GM12878 (cell line): ENCODE data around the gene UST. TPM values are rescaled to one million over a fixed set of nuclear protein-coding genes. Genes with fewer than 3 reads are reported as not detected.

Source experiments
- ATAC-seq: fragments of 200-7000 bp; cut with Tn5 transposase; 3 replicates; pipeline ENCODE4 v1.9.1; 2020; ENCODE audit warnings: mild to moderate bottlenecking, moderate library complexity
- BruUV-seq: library from RNA; stranded (reverse); fragments of 400-500 nt; replicated peaks from 2 replicates; lab custom pipeline; 2021; lab: Mats Ljungman, UMichigan
- CTCF ChIA-PET: fragments of 300-600 bp; sonication (Branson Sonifier 250); formaldehyde crosslinking; extraction: SDS; loops from one replicate; lab custom pipeline; 2021; ENCODE audit warnings: inconsistent platforms; lab: Yijun Ruan, JAX
- POLR2A ChIA-PET: fragments of 350-600 bp; formaldehyde crosslinking; extraction: SDS; loops from one replicate; lab custom pipeline; 2021; ENCODE audit warnings: inconsistent platforms; lab: Charles Lee
- RAD21 ChIA-PET: fragments of 300-600 bp; sonication (Branson Sonifier 250); formaldehyde crosslinking; loops from one replicate; lab custom pipeline; 2023; ENCODE audit warnings: antibody characterized with exemption; ENCODE audit not compliant: unreplicated experiment; lab: Charles Lee
- SMC1A ChIA-PET: fragments of 300-600 bp; sonication (Branson Sonifier 250); formaldehyde crosslinking; loops from one replicate; lab custom pipeline; 2023; ENCODE audit not compliant: unreplicated experiment, uncharacterized antibody; lab: Charles Lee
- DNase-seq: peaks from one replicate; pipeline ENCODE4 v3.0.0-alpha.2; 2011; ENCODE audit warnings: low read depth, low spot score
- FAIRE-seq: peaks from 3 replicates; lab custom pipeline; 2011; peaks lifted over from hg19 to GRCh38; lab: Jason Lieb, UNC
- H2AFZ ChIP-seq: 2 replicates; pipeline ENCODE4 v1.6.0; 2011; ENCODE audit warnings: low read depth, low read length, control low read depth; ENCODE audit not compliant: control insufficient read depth
- H3K27ac ChIP-seq: 2 replicates; pipeline ENCODE4 v1.5.1; 2011; ENCODE audit warnings: control low read depth; ENCODE audit not compliant: control insufficient read depth, insufficient read depth
- H3K27me3 ChIP-seq, 2 experiments: replicated peaks in 1 of 2; 2 replicates each; pipeline versions ENCODE4 v1.6.0 to v1.6.1; 2011; ENCODE audit warnings: low read length in 1 of 2; ENCODE audit not compliant: control insufficient read depth in 2 of 2, insufficient read depth in 2 of 2
- H3K36me3 ChIP-seq, 2 experiments: 2 replicates each; pipeline ENCODE4 v1.5.1; 2011; ENCODE audit warnings: low read length in 1 of 2; ENCODE audit not compliant: control insufficient read depth in 2 of 2, insufficient read depth in 2 of 2
- H3K4me1 ChIP-seq: 2 replicates; pipeline ENCODE4 v1.6.1; 2011; ENCODE audit warnings: mild to moderate bottlenecking, low read length, moderate library complexity, mixed read lengths; ENCODE audit not compliant: control insufficient read depth, insufficient read depth
- H3K4me2 ChIP-seq: 2 replicates; pipeline ENCODE4 v1.6.0; 2011; ENCODE audit warnings: control low read depth; ENCODE audit not compliant: control insufficient read depth, insufficient read depth
- H3K4me3 ChIP-seq: fragments of 200-600 bp; sonication (generic); 2 replicates; pipeline ENCODE4 v1.5.1; 2016
- H3K79me2 ChIP-seq: 2 replicates; pipeline ENCODE4 v1.6.0; 2011; ENCODE audit warnings: low read length; ENCODE audit not compliant: control insufficient read depth, insufficient read depth
- H3K9ac ChIP-seq: 2 replicates; pipeline ENCODE4 v1.8.0; 2011; ENCODE audit warnings: low read length, control low read depth, mixed read lengths; ENCODE audit not compliant: control insufficient read depth, insufficient read depth
- H3K9me3 ChIP-seq: replicated peaks from 3 replicates; pipeline ENCODE4 v1.5.1; 2011; ENCODE audit warnings: mild to moderate bottlenecking, low read length; ENCODE audit not compliant: control insufficient read depth, insufficient read depth
- H4K20me1 ChIP-seq: 2 replicates; pipeline ENCODE4 v1.6.0; 2011; ENCODE audit not compliant: control insufficient read depth, insufficient read depth
- ATF7 ChIP-seq: fragments of 450-650 bp; IDR thresholded peaks from 2 replicates; pipeline ENCODE4 v1.6.1; 2016; ENCODE audit warnings: low read depth, mild to moderate bottlenecking
- CBX3 ChIP-seq: fragments of 200-600 bp; sonication (generic); IDR thresholded peaks from 2 replicates; pipeline ENCODE4 v1.6.1; 2016; ENCODE audit warnings: low read depth, borderline replicate concordance
- CHD1 ChIP-seq: IDR thresholded peaks from 2 replicates; pipeline ENCODE4 v1.6.1; 2012; ENCODE audit warnings: low read depth, low read length, improper control_type of control experiment
- CREM ChIP-seq: IDR thresholded peaks from 2 replicates; pipeline ENCODE4 v1.6.1; 2014; ENCODE audit warnings: antibody characterized with exemption, low read depth
- FOS ChIP-seq: IDR thresholded peaks from 3 replicates; pipeline ENCODE4 v1.6.1; 2011; ENCODE audit warnings: borderline replicate concordance; ENCODE audit not compliant: insufficient read length; ENCODE audit errors: extremely low read depth
- FOXM1 ChIP-seq: IDR thresholded peaks from 2 replicates; pipeline ENCODE4 v1.6.1; 2012; ENCODE audit warnings: low read depth, mild to moderate bottlenecking, inconsistent platforms, low read length, moderate library complexity
- GABPA ChIP-seq: IDR thresholded peaks from 2 replicates; pipeline ENCODE4 v1.6.1; 2014; ENCODE audit warnings: antibody characterized with exemption, low read depth, mild to moderate bottlenecking, inconsistent platforms
- MYB ChIP-seq: fragments of 150-350 bp; IDR thresholded peaks from 2 replicates; pipeline ENCODE4 v1.6.1; 2014; ENCODE audit warnings: mild to moderate bottlenecking, low read depth, low read length, borderline replicate concordance
- PAX5 ChIP-seq: IDR thresholded peaks from 2 replicates; pipeline ENCODE4 v1.6.1; 2011; ENCODE audit warnings: low read depth, low read length, borderline replicate concordance
- RAD51 ChIP-seq: fragments of 450-650 bp; IDR thresholded peaks from 2 replicates; pipeline ENCODE4 v1.6.1; 2016; ENCODE audit warnings: moderate library complexity, mild to moderate bottlenecking, inconsistent platforms
- RB1 ChIP-seq: fragments of 450-650 bp; formaldehyde crosslinking; IDR thresholded peaks from 2 replicates; pipeline ENCODE4 v1.6.1; 2017; ENCODE audit warnings: mild to moderate bottlenecking, borderline replicate concordance
- SMARCA5 ChIP-seq: fragments of 450-650 bp; IDR thresholded peaks from 2 replicates; pipeline ENCODE4 v1.6.1; 2017; ENCODE audit warnings: mild to moderate bottlenecking
- SPI1 ChIP-seq: IDR thresholded peaks from 2 replicates; pipeline ENCODE4 v1.6.1; 2011; ENCODE audit warnings: low read depth, mild to moderate bottlenecking, low read length, moderate library complexity, borderline replicate concordance; ENCODE audit not compliant: insufficient read depth
- SREBF1 ChIP-seq: IDR thresholded peaks from 2 replicates; pipeline ENCODE4 v1.6.1; 2012; ENCODE audit warnings: mild to moderate bottlenecking, low read length
- SUPT20H ChIP-seq: IDR thresholded peaks from 2 replicates; pipeline ENCODE4 v1.6.1; 2011; ENCODE audit warnings: low read depth, mild to moderate bottlenecking, low read length, moderate library complexity, borderline replicate concordance; ENCODE audit not compliant: control insufficient read depth
- ZNF24 ChIP-seq: fragments of 450-650 bp; IDR thresholded peaks from 2 replicates; pipeline ENCODE4 v1.6.1; 2017; ENCODE audit warnings: antibody characterized with exemption, mild to moderate bottlenecking
- ZNF622 ChIP-seq: fragments of 450-650 bp; IDR thresholded peaks from 2 replicates; pipeline ENCODE4 v1.6.1; 2017; ENCODE audit warnings: mild to moderate bottlenecking, inconsistent platforms
- WGBS: methylation state at CpG from one replicate; pipeline ENCODE4 v1.1.6; 2016; ENCODE audit warnings: low lambda C conversion rate; ENCODE audit not compliant: insufficient replicate concordance, insufficient coverage; ENCODE audit errors: missing lambda C conversion rate; 5-methylcytosine and 5-hydroxymethylcytosine counted together
- in situ Hi-C: fragments of 300-500 bp; cut with MboI; formaldehyde crosslinking; loops from 9 replicates; pipeline ENCODE4 v1.14.3; 2018; ENCODE audit warnings: mixed read lengths
- intact Hi-C: fragments of 100-400 bp; cut with micrococcal nuclease; formaldehyde crosslinking; loops from one replicate; pipeline ENCODE4 v1.14.2; 2022; ENCODE audit not compliant: unreplicated experiment
- polyA plus RNA-seq, 11 experiments: library from polyadenylated mRNA; depleted of rRNA in 4 of 11; unstranded in 6 of 11; stranded (reverse) in 5 of 11; fragments of >200 nt; fragmentation: Nextera tagmentation in 4 of 11; fragmentation: Illumina TruSeq in 1 of 11; extraction: Ambion mirVana in 4 of 11; extraction: Trizol in 1 of 11; gene quantifications; 1 replicate in 1 of 11; 2 replicates in 10 of 11; pipeline versions ENCODE4 v1.2.1 to v1.2.3, GENCODE V29; 2011 to 2016; ENCODE audit warnings: inconsistent platforms in 2 of 11, missing spikeins in 2 of 11, low read depth in 1 of 11
- total RNA-seq, 4 experiments: library from RNA; depleted of rRNA in 3 of 4; stranded (reverse); fragments of >200 nt in 3 of 4; fragmentation: Illumina TruSeq in 1 of 4; extraction: Trizol in 1 of 4; gene quantifications; 2 replicates each; pipeline versions ENCODE4 v1.2.1 to v1.2.3, GENCODE V29; 2013 to 2021
- TF ChIP-seq, protein P1 (sequence below): IDR thresholded peaks from 2 replicates; pipeline ENCODE4 v1.6.1; 2011; ENCODE audit warnings: borderline replicate concordance, low read depth, mild to moderate bottlenecking, moderate library complexity, mixed read lengths, low read length; ENCODE audit not compliant: insufficient read depth; ENCODE audit errors: extremely low read length
- TF ChIP-seq, protein P2 (sequence below): IDR thresholded peaks from 2 replicates; pipeline ENCODE4 v1.6.1; 2011; ENCODE audit warnings: low read depth, low read length, improper control_type of control experiment, borderline replicate concordance
- TF ChIP-seq, protein P3 (sequence below): fragments of 450-650 bp; formaldehyde crosslinking; IDR thresholded peaks from 2 replicates; pipeline ENCODE4 v1.4.0; 2020; ENCODE audit warnings: mild to moderate bottlenecking, moderate library complexity

Gene UST
- total and polyA plus RNA-seq, 10 of the 15 experiments (the other 5 are each of a cell fraction or from before 2014, with no cell fraction given), result 0.74 to 43.3 (median 2.2) TPM

- Histone ChIP-seq H3K27me3 (no peaks in the 10 kb centered on the region; a peak in 1 of 4 replicates), H3K4me1 (no peaks in the 10 kb centered on the region), H3K9ac (no peak overlapping the region), H3K79me2 (no peaks in the 10 kb centered on the region), H3K36me3 (no peaks in the 10 kb centered on the region), H3K9me3 (no peaks in the 10 kb centered on the region), H3K4me2 (no peak overlapping the region), H3K27ac (no peak overlapping the region), H4K20me1 (no peaks in the 10 kb centered on the region), H2AFZ (no peak overlapping the region), H3K4me3 (no peak overlapping the region)
- 70% methylated on average over 5 of the region's 5 CpGs for WGBS
- ChIA-PET POLR2A (no interaction called here), SMC1A (no interaction called here), CTCF (no interaction called here), RAD21 (no interaction called here)
- no peak for DNase-seq
- FAIRE-seq, result no peak
- no TSS peak for BruUV-seq
- in situ Hi-C loops (no loop called here), intact Hi-C loops (no loop called here)
- ATAC-seq, result no peak
- no peak for TF ChIP-seq CBX3
- TF ChIP-seq RB1, result no peak
- no peak for TF ChIP-seq PAX5
- TF ChIP-seq RAD51, result no peak
- no peak for TF ChIP-seq CHD1
- no peak for TF ChIP-seq FOXM1
- TF ChIP-seq, protein P1, sequence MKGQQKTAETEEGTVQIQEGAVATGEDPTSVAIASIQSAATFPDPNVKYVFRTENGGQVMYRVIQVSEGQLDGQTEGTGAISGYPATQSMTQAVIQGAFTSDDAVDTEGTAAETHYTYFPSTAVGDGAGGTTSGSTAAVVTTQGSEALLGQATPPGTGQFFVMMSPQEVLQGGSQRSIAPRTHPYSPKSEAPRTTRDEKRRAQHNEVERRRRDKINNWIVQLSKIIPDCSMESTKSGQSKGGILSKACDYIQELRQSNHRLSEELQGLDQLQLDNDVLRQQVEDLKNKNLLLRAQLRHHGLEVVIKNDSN, result no peak
- no peak for TF ChIP-seq SREBF1
- TF ChIP-seq SUPT20H, result no peak
- no peak for TF ChIP-seq GABPA
- TF ChIP-seq FOS, result no peak
- TF ChIP-seq MYB, result no peak
- TF ChIP-seq CREM, result no peak
- TF ChIP-seq, protein P2, sequence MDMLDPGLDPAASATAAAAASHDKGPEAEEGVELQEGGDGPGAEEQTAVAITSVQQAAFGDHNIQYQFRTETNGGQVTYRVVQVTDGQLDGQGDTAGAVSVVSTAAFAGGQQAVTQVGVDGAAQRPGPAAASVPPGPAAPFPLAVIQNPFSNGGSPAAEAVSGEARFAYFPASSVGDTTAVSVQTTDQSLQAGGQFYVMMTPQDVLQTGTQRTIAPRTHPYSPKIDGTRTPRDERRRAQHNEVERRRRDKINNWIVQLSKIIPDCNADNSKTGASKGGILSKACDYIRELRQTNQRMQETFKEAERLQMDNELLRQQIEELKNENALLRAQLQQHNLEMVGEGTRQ, result no peak
- TF ChIP-seq, protein P3, sequence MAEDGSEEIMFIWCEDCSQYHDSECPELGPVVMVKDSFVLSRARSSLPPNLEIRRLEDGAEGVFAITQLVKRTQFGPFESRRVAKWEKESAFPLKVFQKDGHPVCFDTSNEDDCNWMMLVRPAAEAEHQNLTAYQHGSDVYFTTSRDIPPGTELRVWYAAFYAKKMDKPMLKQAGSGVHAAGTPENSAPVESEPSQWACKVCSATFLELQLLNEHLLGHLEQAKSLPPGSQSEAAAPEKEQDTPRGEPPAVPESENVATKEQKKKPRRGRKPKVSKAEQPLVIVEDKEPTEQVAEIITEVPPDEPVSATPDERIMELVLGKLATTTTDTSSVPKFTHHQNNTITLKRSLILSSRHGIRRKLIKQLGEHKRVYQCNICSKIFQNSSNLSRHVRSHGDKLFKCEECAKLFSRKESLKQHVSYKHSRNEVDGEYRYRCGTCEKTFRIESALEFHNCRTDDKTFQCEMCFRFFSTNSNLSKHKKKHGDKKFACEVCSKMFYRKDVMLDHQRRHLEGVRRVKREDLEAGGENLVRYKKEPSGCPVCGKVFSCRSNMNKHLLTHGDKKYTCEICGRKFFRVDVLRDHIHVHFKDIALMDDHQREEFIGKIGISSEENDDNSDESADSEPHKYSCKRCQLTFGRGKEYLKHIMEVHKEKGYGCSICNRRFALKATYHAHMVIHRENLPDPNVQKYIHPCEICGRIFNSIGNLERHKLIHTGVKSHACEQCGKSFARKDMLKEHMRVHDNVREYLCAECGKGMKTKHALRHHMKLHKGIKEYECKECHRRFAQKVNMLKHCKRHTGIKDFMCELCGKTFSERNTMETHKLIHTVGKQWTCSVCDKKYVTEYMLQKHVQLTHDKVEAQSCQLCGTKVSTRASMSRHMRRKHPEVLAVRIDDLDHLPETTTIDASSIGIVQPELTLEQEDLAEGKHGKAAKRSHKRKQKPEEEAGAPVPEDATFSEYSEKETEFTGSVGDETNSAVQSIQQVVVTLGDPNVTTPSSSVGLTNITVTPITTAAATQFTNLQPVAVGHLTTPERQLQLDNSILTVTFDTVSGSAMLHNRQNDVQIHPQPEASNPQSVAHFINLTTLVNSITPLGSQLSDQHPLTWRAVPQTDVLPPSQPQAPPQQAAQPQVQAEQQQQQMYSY, result no peak
- TF ChIP-seq ZNF24, result no peak
- TF ChIP-seq ATF7, result no peak
- TF ChIP-seq ZNF622, result no peak
- TF ChIP-seq SMARCA5, result no peak
- no peak for TF ChIP-seq SPI1
Observed at GRCh38 chr6:148912252-148912651, 165.4 kb downstream of the UST start.
